ENCODE measurements around the gene RBPJL.
A peak's percentile ranks its signal among the peaks of the same experiment; 100 is the strongest.

RBPJL gene

GRCh38 chr20:45297786-45298497, 8.7 kb upstream of the RBPJL start:
- TF ChIP-seq FOXK2 (IDR thresholded peaks at IDR 0.05) = no peak
- TF ChIP-seq FOXA1 (IDR thresholded peaks at IDR 0.05) = no peak
- TF ChIP-seq CTBP1 (IDR thresholded peaks at IDR 0.05; ENCODE audit: borderline replicate concordance) = no peak
- no peak for TF ChIP-seq TARDBP (IDR thresholded peaks at IDR 0.05)
- TF ChIP-seq L3MBTL2 (conservative IDR thresholded peaks at IDR 0.05) = no peak
- TF ChIP-seq FOXM1 (IDR thresholded peaks at IDR 0.05; ENCODE audit: borderline replicate concordance) = no peak
- TF ChIP-seq NFRKB (IDR thresholded peaks at IDR 0.05) = no peak
- TF ChIP-seq LEF1 (IDR thresholded peaks at IDR 0.05; ENCODE audit: borderline replicate concordance) = no peak
- TF ChIP-seq ELF4 (IDR thresholded peaks at IDR 0.05) = no peak
- TF ChIP-seq BHLHE40 (IDR thresholded peaks at IDR 0.05; ENCODE audit: borderline replicate concordance) = no peak
- no peak for TF ChIP-seq SUZ12 (IDR thresholded peaks at IDR 0.05)
- TF ChIP-seq HDGF (IDR thresholded peaks at IDR 0.05; ENCODE audit: borderline replicate concordance) = no peak
- no peak for TF ChIP-seq PKNOX1 (IDR thresholded peaks at IDR 0.05)
- TF ChIP-seq ARNT (IDR thresholded peaks at IDR 0.05) = no peak
- no peak for TF ChIP-seq ZNF384 (IDR thresholded peaks at IDR 0.05)
- TF ChIP-seq SP1 (IDR thresholded peaks at IDR 0.05) = no peak
- CTCF ChIA-PET = no interaction called here
- POLR2A ChIA-PET = no interaction called here
- DNase-seq (ENCODE audit: extremely low spot score) = no peak

GRCh38 chr20:45299786-45300185, 6.9 kb upstream of the RBPJL start:
- CTCF ChIA-PET = interaction anchor here (0.7 kb wide), 1 partner anchor 411 kb away, joined by 4 read pairs; no protein-coding TSS in a partner anchor
- TF ChIP-seq SP1 (IDR thresholded peaks at IDR 0.05) = no peak
- no peak for TF ChIP-seq PKNOX1 (IDR thresholded peaks at IDR 0.05)
- no peak for TF ChIP-seq L3MBTL2 (conservative IDR thresholded peaks at IDR 0.05)
- no peak for TF ChIP-seq LEF1 (IDR thresholded peaks at IDR 0.05; ENCODE audit: borderline replicate concordance)
- TF ChIP-seq NFRKB (IDR thresholded peaks at IDR 0.05) = no peak
- TF ChIP-seq HDGF (IDR thresholded peaks at IDR 0.05; ENCODE audit: borderline replicate concordance) = no peak
- TF ChIP-seq TARDBP (IDR thresholded peaks at IDR 0.05) = no peak
- TF ChIP-seq FOXM1 (IDR thresholded peaks at IDR 0.05; ENCODE audit: borderline replicate concordance) = no peak
- no peak for TF ChIP-seq SUZ12 (IDR thresholded peaks at IDR 0.05)
- TF ChIP-seq BHLHE40 (IDR thresholded peaks at IDR 0.05; ENCODE audit: borderline replicate concordance) = no peak
- TF ChIP-seq ZNF384 (IDR thresholded peaks at IDR 0.05) = no peak
- no peak for TF ChIP-seq ARNT (IDR thresholded peaks at IDR 0.05)
- TF ChIP-seq CTBP1 (IDR thresholded peaks at IDR 0.05; ENCODE audit: borderline replicate concordance) = no peak
- no peak for TF ChIP-seq ELF4 (IDR thresholded peaks at IDR 0.05)
- no peak for TF ChIP-seq FOXA1 (IDR thresholded peaks at IDR 0.05)
- TF ChIP-seq FOXK2 (IDR thresholded peaks at IDR 0.05) = no peak
- POLR2A ChIA-PET = no interaction called here
- DNase-seq (ENCODE audit: extremely low spot score) = no peak

GRCh38 chr20:45300961-45301360, 5.7 kb upstream of the RBPJL start:
- peak; percentile 71 for DNase-seq (ENCODE audit: extremely low spot score)
- TF ChIP-seq ELF4 (IDR thresholded peaks at IDR 0.05) = no peak
- TF ChIP-seq PKNOX1 (IDR thresholded peaks at IDR 0.05) = peak; percentile 61
- ChIA-PET POLR2A (no interaction called here), CTCF (interaction anchor here (0.6 to 3.3 kb wide), 7 partner anchors 8 to 257 kb away, joined by 3 to 16 read pairs (median 4); no protein-coding TSS in a partner anchor)

GRCh38 chr20:45301824-45302271, 4.8 kb upstream of the RBPJL start:
- TF ChIP-seq PKNOX1 (IDR thresholded peaks at IDR 0.05) (peak; percentile 35), ZNF384 (IDR thresholded peaks at IDR 0.05) (no peak)
- POLR2A ChIA-PET = no interaction called here
- DNase-seq (ENCODE audit: extremely low spot score) = no peak
- CTCF ChIA-PET = interaction anchor here (0.7 to 3.3 kb wide), 6 partner anchors 8 to 181 kb away, joined by 4 to 16 read pairs (median 6); no protein-coding TSS in a partner anchor

GRCh38 chr20:45303586-45304463, 2.8 kb upstream of the RBPJL start:
- TF ChIP-seq L3MBTL2 (conservative IDR thresholded peaks at IDR 0.05) (no peak), LEF1 (IDR thresholded peaks at IDR 0.05; ENCODE audit: borderline replicate concordance) (no peak), ZNF384 (IDR thresholded peaks at IDR 0.05) (no peak), FOXA1 (IDR thresholded peaks at IDR 0.05) (no peak), FOXK2 (IDR thresholded peaks at IDR 0.05) (no peak), SP1 (IDR thresholded peaks at IDR 0.05) (no peak), FOXM1 (IDR thresholded peaks at IDR 0.05; ENCODE audit: borderline replicate concordance) (no peak), HDGF (IDR thresholded peaks at IDR 0.05; ENCODE audit: borderline replicate concordance) (no peak), PKNOX1 (IDR thresholded peaks at IDR 0.05) (no peak), CTBP1 (IDR thresholded peaks at IDR 0.05; ENCODE audit: borderline replicate concordance) (no peak), ARNT (IDR thresholded peaks at IDR 0.05) (no peak), BHLHE40 (IDR thresholded peaks at IDR 0.05; ENCODE audit: borderline replicate concordance) (no peak), SUZ12 (IDR thresholded peaks at IDR 0.05) (no peak), ELF4 (IDR thresholded peaks at IDR 0.05) (no peak), NFRKB (IDR thresholded peaks at IDR 0.05) (no peak), TARDBP (IDR thresholded peaks at IDR 0.05) (no peak)
- CTCF ChIA-PET = interaction anchor here (3.3 kb wide), 1 partner anchor 10 kb away, joined by 16 read pairs; no protein-coding TSS in a partner anchor
- no peak for DNase-seq (ENCODE audit: extremely low spot score)
- POLR2A ChIA-PET = no interaction called here

All from HEK293T (cell line).